ENCODE data around the gene OTOS.
A peak's percentile ranks its signal among the peaks of the same experiment; 100 is the strongest.

The OTOS gene

GRCh38 chr2:240140511-240140910, at the start of gene OTOS:
OTOS (minus strand) TSS chr2:240140658; CDS start chr2:240140326, 332 bp downstream.
- DNase-seq (ENCODE audit: low spot score): no peak

DNA sequence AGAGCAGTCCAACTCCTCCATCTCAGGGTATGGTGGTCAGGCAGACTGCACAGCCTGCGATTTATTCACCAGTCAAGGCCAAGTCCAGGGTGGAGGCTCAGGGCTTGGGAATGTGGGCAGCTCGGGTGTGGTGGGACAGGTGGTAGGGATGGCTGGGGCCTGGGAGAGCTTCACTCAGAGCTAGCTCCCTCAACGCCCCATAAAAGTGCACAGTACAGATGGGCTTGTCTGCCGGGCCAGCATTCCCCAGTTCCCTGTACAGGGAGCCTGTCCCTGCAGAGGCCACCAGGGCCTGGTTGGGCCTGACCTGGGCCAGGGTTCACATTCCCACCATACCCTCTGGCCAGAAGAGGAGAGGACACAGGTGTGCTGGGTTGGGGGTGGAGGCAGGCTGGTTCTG, 49.2 kb upstream of the OTOS start:
- no peak for DNase-seq (ENCODE audit: low spot score)

GRCh38 chr2:240187989-240188590, 47.6 kb upstream of the OTOS start:
- DNase-seq (ENCODE audit: low spot score): no peak

DNA sequence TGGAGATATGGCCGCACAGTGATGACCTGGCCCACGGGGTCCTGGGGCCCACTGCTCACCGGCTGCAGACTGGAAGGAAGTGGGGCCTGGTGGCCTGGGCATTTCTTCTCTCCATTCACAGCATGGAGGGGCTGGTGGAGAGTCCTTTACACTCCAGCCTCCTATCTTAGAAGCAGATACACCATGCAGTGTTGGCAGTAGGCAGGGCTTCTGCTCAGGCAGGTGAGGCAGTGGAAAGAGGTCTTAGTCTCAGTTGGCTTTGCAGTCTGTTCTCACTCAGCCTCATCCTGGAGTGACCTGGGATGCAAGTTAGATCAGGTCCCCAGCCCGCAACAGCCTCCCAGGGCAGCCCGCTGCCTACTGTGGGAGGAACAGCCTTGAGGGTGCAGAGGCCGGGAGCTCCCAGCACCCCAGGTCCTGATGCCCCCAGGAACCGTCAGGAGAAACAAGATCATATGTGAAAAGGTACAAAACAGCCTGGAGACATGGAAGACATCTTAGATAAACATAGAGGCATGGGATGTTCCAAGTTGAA, 45.8 kb upstream of the OTOS start:
- DNase-seq (ENCODE audit: low spot score): no peak

DNA sequence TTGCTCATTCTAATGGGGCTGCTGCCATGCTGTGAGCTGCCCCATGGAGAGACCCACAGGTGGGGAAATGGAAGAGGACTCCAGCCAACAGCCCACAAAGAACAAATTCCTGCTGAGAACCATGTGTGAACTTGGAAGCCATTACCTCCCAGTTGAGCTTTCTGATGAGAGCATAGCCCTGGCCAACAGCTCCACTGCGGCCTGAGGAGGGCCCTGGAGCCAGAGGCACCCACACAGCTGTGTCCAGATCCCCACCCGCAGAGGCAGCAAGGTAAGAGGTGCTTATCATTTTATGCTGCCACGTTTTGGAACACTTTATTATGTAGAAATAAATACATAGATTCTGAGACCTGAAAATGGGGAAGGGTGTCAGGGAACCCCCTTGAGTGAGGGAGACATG, 44.2 kb upstream of the OTOS start:
- DNase-seq (ENCODE audit: low spot score): no peak

GRCh38 chr2:240183875-240184590, 43.6 kb upstream of the OTOS start:
- DNase-seq (ENCODE audit: low spot score): no peak

- DNase-seq (ENCODE audit: low spot score): no peak
Measured at GRCh38 chr2:240183006-240183874, 42.8 kb upstream of the OTOS start.

DNA sequence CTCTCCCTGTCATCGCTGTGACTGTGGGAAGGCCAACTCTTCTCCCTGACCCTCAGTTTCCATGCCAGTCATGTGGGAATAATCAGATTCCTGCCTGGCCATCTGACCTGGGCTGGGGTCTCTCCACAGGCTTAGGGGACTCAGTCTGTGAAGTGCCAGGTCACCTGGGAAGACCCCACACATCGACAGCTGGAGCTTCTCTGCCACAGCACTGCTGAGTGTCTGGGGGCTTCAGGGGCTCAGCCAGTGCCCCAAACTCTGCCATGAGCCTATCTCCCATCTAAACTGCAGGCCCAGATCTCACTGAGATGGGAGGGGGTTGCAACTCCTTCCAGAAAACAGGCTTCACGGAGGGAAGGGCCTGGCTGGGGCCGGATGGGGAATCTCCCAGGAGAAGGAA, 42.0 kb upstream of the OTOS start:
- DNase-seq (ENCODE audit: low spot score): no peak

DNA sequence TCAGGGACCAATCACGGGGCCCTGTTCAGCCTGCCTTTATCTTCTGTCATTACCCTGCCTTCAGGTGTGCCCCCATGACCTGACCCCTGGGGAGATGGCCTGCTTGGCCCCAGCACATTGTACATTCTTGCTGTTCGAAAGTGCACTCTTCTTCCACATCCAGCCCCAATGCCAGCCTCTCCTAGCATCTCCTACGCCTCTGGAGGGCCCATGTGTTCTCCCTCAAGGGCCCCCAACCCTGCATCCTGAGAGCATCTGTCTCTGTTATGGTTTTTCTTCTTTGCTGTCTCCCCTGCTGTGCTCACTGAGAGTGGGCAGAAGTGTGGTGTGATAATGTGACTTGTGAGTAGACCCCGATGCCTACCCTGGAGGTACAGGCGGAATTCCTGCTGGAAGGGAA, 41.5 kb upstream of the OTOS start:
- DNase-seq (ENCODE audit: low spot score): no peak

GRCh38 chr2:240179941-240180666, 39.6 kb upstream of the OTOS start:
- no peak for DNase-seq (ENCODE audit: low spot score)

GRCh38 chr2:240179186-240179815, 38.8 kb upstream of the OTOS start:
- no peak for DNase-seq (ENCODE audit: low spot score)

DNA sequence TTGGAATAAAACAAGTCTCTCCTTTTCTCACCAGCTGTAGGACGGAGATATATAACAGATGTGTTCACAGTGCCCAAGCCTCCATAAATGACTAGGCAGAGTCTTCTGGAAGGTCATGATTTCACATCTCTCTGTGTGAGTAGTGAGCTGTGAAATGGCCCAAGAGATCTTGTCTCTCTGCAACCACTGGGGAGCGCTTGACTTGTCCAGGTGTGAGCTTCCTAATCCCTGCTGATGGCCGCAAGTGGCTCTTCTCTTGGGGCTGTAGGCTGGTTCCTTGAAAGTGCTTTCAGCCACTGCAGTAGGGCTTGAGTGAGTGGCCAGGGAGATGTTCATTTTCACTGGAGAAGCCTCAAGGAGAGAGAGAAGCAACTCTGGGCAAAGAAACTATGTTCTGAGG, 38.1 kb upstream of the OTOS start:
- no peak for DNase-seq (ENCODE audit: low spot score)

DNA sequence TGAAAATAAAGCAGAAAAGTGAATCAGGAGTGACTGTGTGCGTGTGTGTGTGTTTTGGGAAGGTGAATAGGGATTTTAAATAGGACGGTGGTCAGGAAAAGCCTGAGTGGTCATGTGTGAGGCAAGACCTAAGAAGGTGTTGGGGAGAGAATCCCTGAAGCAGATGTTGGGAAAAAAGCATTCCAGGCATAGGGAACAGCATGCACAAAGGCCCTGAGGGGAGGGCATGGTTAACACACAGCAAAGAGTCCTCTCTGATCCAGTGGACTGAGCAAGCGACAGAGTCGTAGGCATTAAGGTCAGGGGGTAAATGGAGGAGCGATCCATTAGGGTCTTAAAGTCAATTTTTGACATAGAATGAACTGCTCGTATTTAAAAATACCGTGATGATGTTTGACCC, 34.0 kb upstream of the OTOS start:
- no peak for DNase-seq (ENCODE audit: low spot score)

DNA sequence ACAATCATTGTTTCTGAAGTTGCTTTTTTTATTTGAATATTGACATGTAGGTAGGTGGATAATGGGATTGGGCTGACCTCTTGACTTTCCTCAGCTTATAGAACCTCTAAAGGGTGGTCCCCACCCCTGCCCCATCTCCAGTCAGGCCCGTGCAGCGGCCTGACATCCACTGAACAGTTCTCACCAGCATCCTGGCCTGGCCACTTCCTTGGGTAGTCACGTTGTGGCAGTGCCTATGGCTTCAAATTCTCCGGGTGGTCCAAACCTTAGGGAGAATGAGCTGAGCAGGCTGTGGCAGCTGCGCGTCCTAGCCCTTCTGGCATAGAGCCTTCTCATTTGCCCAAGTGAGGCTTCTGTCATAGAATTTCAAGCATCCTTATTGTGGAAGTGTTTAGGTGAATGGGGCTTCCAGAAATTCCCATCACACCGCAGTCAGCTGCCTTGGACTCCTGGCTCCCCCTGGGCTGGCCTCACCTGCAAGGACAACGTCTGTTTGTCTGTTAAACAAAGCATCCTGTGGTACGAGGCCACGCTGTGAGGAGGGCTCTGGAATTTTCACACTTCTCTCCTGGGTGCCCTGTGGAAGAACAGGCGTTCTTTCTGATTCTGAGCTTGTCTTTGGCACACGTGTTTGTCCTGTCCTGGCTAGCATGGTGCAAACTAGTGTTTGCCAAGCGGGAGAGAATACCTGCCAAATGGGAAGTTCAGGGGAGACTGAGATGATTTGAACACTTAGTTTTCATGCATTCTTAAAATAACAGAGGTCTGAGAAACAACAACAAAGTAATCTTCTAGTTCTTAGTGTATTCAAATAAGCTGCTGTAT, 31.8 kb upstream of the OTOS start:
- no peak for DNase-seq (ENCODE audit: low spot score)

DNA sequence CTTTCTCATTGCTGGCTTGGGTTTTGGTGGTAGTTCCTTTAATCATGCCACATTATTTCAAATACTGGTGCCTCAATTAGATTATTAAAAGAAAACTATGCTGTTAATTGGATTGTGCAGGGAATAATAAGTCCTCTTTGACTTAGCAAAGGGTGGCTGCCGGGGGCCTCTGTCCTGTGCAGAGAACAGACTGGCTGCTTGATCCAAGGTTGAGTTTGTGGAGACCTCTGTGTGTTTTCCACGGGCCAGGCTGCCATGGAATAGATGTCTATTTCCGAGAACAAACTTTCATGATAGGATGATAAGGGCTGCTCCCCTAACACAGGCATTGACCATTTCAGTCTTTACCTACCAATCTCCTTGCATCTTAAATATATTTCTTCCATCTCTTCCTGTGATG, 30.4 kb upstream of the OTOS start:
- no peak for DNase-seq (ENCODE audit: low spot score)

GRCh38 chr2:240170354-240170735, 29.9 kb upstream of the OTOS start:
- DNase-seq (ENCODE audit: low spot score): peak; percentile 74

GRCh38 chr2:240169486-240170353, 29.3 kb upstream of the OTOS start:
- DNase-seq (ENCODE audit: low spot score): no peak

GRCh38 chr2:240168546-240169361, 28.3 kb upstream of the OTOS start:
- DNase-seq (ENCODE audit: low spot score): no peak

DNA sequence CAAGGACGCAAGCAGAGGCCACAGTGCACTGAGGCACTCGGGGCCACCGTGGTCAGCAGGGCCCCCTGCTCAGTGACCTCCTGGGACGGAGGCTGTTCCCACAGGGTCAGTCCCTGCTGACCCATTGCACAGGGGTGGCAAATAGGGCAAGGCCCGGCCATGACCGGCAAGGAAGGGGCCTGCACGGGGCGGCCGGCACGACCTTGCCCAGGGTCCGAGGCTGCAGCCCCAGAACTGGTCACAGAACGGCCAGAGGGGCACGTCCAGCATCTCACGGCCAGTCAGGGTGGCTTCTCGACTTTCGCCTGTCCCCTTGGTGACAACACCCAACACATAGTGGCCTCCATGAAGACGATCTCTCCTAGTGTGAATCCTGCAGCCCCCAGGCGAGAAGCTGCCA, 27.6 kb upstream of the OTOS start:
- DNase-seq (ENCODE audit: low spot score): no peak

Measured in ecto neural progenitor cell (in vitro differentiated cells).